NCI-H146 treated with DMSO at 0.1 percent for 48 hours (cell line): Measurements from ENCODE around the gene VENTX.

Experiments used
- DNase-seq: peaks from one replicate; lab custom pipeline; 2025; ENCODE audit not compliant: unreplicated experiment; lab: John Stamatoyannopoulos, UW

The VENTX gene

GRCh38 chr10:133201948-133202725 lies 35.5 kb upstream of the VENTX start:
- DNase-seq: no peak

GRCh38 chr10:133202778-133203651 lies 34.6 kb upstream of the VENTX start:
- DNase-seq: no peak

- no peak for DNase-seq
Observed at GRCh38 chr10:133203652-133204195, 33.9 kb upstream of the VENTX start.

- no peak for DNase-seq
Observed at GRCh38 chr10:133204226-133205015, 33.2 kb upstream of the VENTX start.

- no peak for DNase-seq
Observed at GRCh38 chr10:133205146-133205545, 32.5 kb upstream of the VENTX start.

- DNase-seq: no peak
Observed at GRCh38 chr10:133206356-133207040, 31.2 kb upstream of the VENTX start.

- no peak for DNase-seq
Observed at GRCh38 chr10:133207041-133207600, 30.5 kb upstream of the VENTX start.

GRCh38 chr10:133207627-133208026 lies 30.0 kb upstream of the VENTX start:
- no peak for DNase-seq

- no peak for DNase-seq
Observed at GRCh38 chr10:133208466-133208865, 29.2 kb upstream of the VENTX start.

- no peak for DNase-seq
Observed at GRCh38 chr10:133209117-133209516, 28.5 kb upstream of the VENTX start.

GRCh38 chr10:133209641-133210040 lies 28.0 kb upstream of the VENTX start:
- no peak for DNase-seq

GRCh38 chr10:133210398-133211140 lies 27.1 kb upstream of the VENTX start:
- no peak for DNase-seq

GRCh38 chr10:133211141-133211830 lies 26.4 kb upstream of the VENTX start:
- DNase-seq: no peak

- DNase-seq: no peak
Observed at GRCh38 chr10:133211959-133212852, 25.4 kb upstream of the VENTX start.

GRCh38 chr10:133212853-133213494 lies 24.7 kb upstream of the VENTX start:
- no peak for DNase-seq

GRCh38 chr10:133213641-133214467 lies 23.8 kb upstream of the VENTX start:
- no peak for DNase-seq
